ENCODE measurements around the gene EFCC1. TPM values are rescaled to one million over a fixed set of nuclear protein-coding genes. Genes with fewer than 3 reads are reported as not detected.

Gene EFCC1
- total RNA-seq, 2 donors from 2014 or later: 1.8 to 4.0 TPM

GRCh38 chr3:129025108-129025507, 24.0 kb downstream of the EFCC1 start:
- no peak for DNase-seq
- H3K27me3 ChIP-seq: no peaks in the 10 kb centered on the region
- peaks cover 13% of the 10 kb centered on the region for H3K4me1 ChIP-seq
- peak overlapping the region in 1 of 4 donors; percentile 31 for H3K27ac ChIP-seq
- no peak for ATAC-seq
- intact Hi-C loops (cut with DNase I): no loop called here
- TF ChIP-seq CTCF (IDR thresholded peaks at IDR 0.05) (no peak), POLR2A (IDR thresholded peaks at IDR 0.05) (no peak)
- 79 to 86% methylated on average over 12 to 15 of the region's 15 CpGs for WGBS, 2 donors
- no peak overlapping the region for H3K4me3 ChIP-seq
- H3K9me3 ChIP-seq: no peaks in the 10 kb centered on the region
- H3K36me3 ChIP-seq (replicated peaks in 1 of 2; ENCODE audit: insufficient read depth in 1 of 2, low read depth in 2 of 2): no peaks in the 10 kb centered on the region

DNA sequence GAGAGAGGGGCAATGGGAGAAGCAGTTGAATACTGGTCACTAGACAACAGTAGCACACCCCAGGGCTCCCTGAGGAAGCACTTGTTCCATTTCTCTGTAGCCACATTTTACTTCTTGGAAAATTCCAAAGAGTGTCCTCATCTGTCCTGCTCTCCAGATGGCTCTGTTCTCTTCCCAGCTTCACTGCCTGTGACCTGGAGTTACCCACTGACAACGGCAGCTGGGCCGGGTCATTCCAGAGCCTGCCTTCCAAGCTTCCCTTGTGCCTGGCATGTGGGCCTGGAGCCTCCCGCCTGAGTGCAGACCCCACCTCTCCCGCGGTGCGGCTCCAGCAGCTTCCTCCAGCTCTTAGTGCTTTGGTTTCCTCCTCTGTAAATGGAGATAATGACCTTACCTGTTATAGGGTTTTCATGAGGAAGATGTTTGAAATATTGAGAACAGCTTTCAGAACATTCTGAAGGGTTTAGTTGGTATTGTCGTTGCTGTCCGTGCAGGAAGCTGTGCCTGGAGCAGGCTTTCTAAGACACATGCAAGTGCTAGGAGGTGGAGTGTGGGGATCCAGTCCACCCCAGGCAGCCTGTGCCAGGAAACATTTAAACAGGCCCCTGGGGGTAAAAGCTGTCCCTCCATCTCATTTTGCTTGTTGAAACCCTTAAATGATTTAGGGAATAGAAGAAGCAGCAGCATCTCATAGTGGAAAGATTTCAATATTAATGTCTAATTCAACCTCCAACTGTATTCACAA, 24.8 kb downstream of the EFCC1 start:
- ATAC-seq (no peak), DNase-seq (no peak)
- no peaks in the 10 kb centered on the region for H3K27me3 ChIP-seq
- no peak overlapping the region for H3K4me3 ChIP-seq
- no peak for TF ChIP-seq POLR2A (IDR thresholded peaks at IDR 0.05)
- TF ChIP-seq CTCF (IDR thresholded peaks at IDR 0.05): no peak
- no peaks in the 10 kb centered on the region for H3K9me3 ChIP-seq
- intact Hi-C loops (cut with DNase I): no loop called here
- peaks cover 13% of the 10 kb centered on the region for H3K4me1 ChIP-seq
- H3K36me3 ChIP-seq (replicated peaks in 1 of 2; ENCODE audit: insufficient read depth in 1 of 2, low read depth in 2 of 2): no peaks in the 10 kb centered on the region
- H3K27ac ChIP-seq: peak overlapping the region in 1 of 4 donors; percentile 31
- 66 to 72% methylated on average over 8 of the region's 8 CpGs for WGBS, 2 donors

- TF ChIP-seq POLR2A (IDR thresholded peaks at IDR 0.05): peak; percentile 18 to 65 (median 54)
- peak; percentile 45 to 95 (median 77) for TF ChIP-seq CTCF (IDR thresholded peaks at IDR 0.05)
- H3K9me3 ChIP-seq: no peaks in the 10 kb centered on the region
- 1 to 10% methylated on average over 16 to 18 of the region's 54 CpGs for whole genome bisulfite sequencing, 2 donors
- peak overlapping the region in 1 of 2 donors; percentile 42 for H3K4me3 ChIP-seq
- peak; percentile 98 for ATAC-seq
- DNase-seq: peak; percentile 89 to 96 (median 94)
- no peaks in the 10 kb centered on the region for H3K36me3 ChIP-seq (replicated peaks in 1 of 2; ENCODE audit: insufficient read depth in 1 of 2, low read depth in 2 of 2)
- peak overlapping the region in 2 of 4 donors; percentile 38 to 54 for H3K27ac ChIP-seq
- H3K27me3 ChIP-seq: no peaks in the 10 kb centered on the region
- peaks cover 13% of the 10 kb centered on the region for H3K4me1 ChIP-seq
- intact Hi-C loops (cut with DNase I): no loop called here
These were observed 25.8 kb downstream of the EFCC1 start for GRCh38 chr3:129026728-129027543.

GRCh38 chr3:129027544-129027880, 26.4 kb downstream of the EFCC1 start:
- Histone ChIP-seq H3K36me3 (replicated peaks in 1 of 2; ENCODE audit: insufficient read depth in 1 of 2, low read depth in 2 of 2) (no peaks in the 10 kb centered on the region), H3K27me3 (no peaks in the 10 kb centered on the region), H3K4me1 (peaks cover 13% of the 10 kb centered on the region), H3K27ac (peak overlapping the region in 1 of 4 donors; percentile 38), H3K4me3 (peak overlapping the region in 1 of 2 donors; percentile 42), H3K9me3 (no peaks in the 10 kb centered on the region)
- ATAC-seq (no peak), DNase-seq (no peak)
- intact Hi-C loops (cut with DNase I): no loop called here
- TF ChIP-seq POLR2A (IDR thresholded peaks at IDR 0.05) (no peak), CTCF (IDR thresholded peaks at IDR 0.05) (no peak)
- WGBS, 2 donors: 65 to 71% methylated on average over 15 of the region's 15 CpGs
